A549 treated with DMSO at 1 μM for 4 hours (cell line): ENCODE data around the gene ATP6V1F. TPM values are rescaled to one million over a fixed set of nuclear protein-coding genes. Genes with fewer than 3 reads are reported as not detected.

Experiments
- total RNA-seq: library from RNA; stranded (reverse); fragments of 200-300 nt; extraction: Qiagen RNA extraction; gene quantifications from 5 replicates; pipeline ENCODE4 v1.2.3, GENCODE V29; 2022; ENCODE audit warnings: low read depth

Gene ATP6V1F
- total RNA-seq = 230 to 302 TPM (median 244 TPM) in 5 replicates

GRCh38 chr7:128862571-128863432 lies at the start of gene ATP6V1F:
Gene ATP6V1F (plus strand): TSS chr7:128862856. CDS start chr7:128862905, 49 bp downstream.

GRCh38 chr7:128830231-128831177 lies 32.2 kb upstream of the ATP6V1F start, which contains the start of gene FLNC:
Gene FLNC (plus strand): TSS chr7:128830406. CDS start chr7:128830638, 232 bp downstream.

GRCh38 chr7:128910569-128910945 lies 47.9 kb downstream of the ATP6V1F start, which contains the start of gene KCP:
Gene KCP (minus strand): TSS chr7:128910709. CDS start chr7:128910676, 33 bp downstream.

Other genes with a start within 250 kb of the ATP6V1F start
- gene GARIN1A, start 190.6 kb upstream of the ATP6V1F start, total RNA-seq = 0.26 to 0.80 TPM (median 0.65 TPM) in 5 replicates
- 132 to 203 TPM (median 166 TPM) in 5 replicates for gene CALU, start 123.5 kb upstream of the ATP6V1F start, total RNA-seq
- gene OPN1SW, start 87.1 kb upstream of the ATP6V1F start, total RNA-seq = not detected in 5 replicates
- gene CCDC136, start 70.9 kb upstream of the ATP6V1F start, total RNA-seq = 1.8 to 3.0 TPM (median 2.5 TPM) in 5 replicates
- gene FLNC, start 32.5 kb upstream of the ATP6V1F start, total RNA-seq = 4.9 to 7.3 TPM (median 5.9 TPM) in 5 replicates
- 0.08 to 0.31 TPM (median 0.17 TPM) in 5 replicates for gene KCP, start 47.9 kb downstream of the ATP6V1F start, total RNA-seq
- gene IRF5, start 75.1 kb downstream of the ATP6V1F start, total RNA-seq = 12.8 to 17.4 TPM (median 14.7 TPM) in 5 replicates
- 43.0 to 48.7 TPM (median 45.8 TPM) in 5 replicates for gene TNPO3, start 192.3 kb downstream of the ATP6V1F start, total RNA-seq